Measurements from ENCODE around the gene SSBP4. TPM values are rescaled to one million over a fixed set of nuclear protein-coding genes. Genes with fewer than 3 reads are reported as not detected.

Gene SSBP4
- total RNA-seq, 2 donors from 2014 or later = 71.5 to 120 TPM

- Histone ChIP-seq H3K27me3 (replicated peaks; ENCODE audit: insufficient read depth) (no peaks in the 10 kb centered on the region), H3K9me3 (no peaks in the 10 kb centered on the region), H3K36me3 (no peaks in the 10 kb centered on the region), H3K4me3 (no peak overlapping the region), H3K4me1 (replicated peaks) (no peaks in the 10 kb centered on the region), H3K27ac (no peak overlapping the region)
- WGBS = 67% methylated on average over 22 of the region's 22 CpGs
- intact Hi-C loops (cut with DNase I) = no loop called here
- TF ChIP-seq CTCF (IDR thresholded peaks at IDR 0.05) (no peak), POLR2A (IDR thresholded peaks at IDR 0.05) (no peak), POLR2AphosphoS5 (IDR thresholded peaks at IDR 0.05) (no peak)
- DNase-seq (ENCODE audit: low spot score) = no peak
These were observed 5.1 kb downstream of the SSBP4 start for GRCh38 chr19:18424122-18424889.

GRCh38 chr19:18424890-18425514, 5.8 kb downstream of the SSBP4 start:
- 81% methylated on average over 17 of the region's 17 CpGs for WGBS
- Histone ChIP-seq H3K9me3 (no peaks in the 10 kb centered on the region), H3K36me3 (no peaks in the 10 kb centered on the region), H3K4me1 (replicated peaks) (no peaks in the 10 kb centered on the region), H3K4me3 (no peak overlapping the region), H3K27me3 (replicated peaks; ENCODE audit: insufficient read depth) (no peaks in the 10 kb centered on the region), H3K27ac (peak overlapping the region in 1 of 2 donors; percentile 9)
- TF ChIP-seq POLR2AphosphoS5 (IDR thresholded peaks at IDR 0.05) = no peak
- no peak for TF ChIP-seq CTCF (IDR thresholded peaks at IDR 0.05)
- no peak for TF ChIP-seq POLR2A (IDR thresholded peaks at IDR 0.05)
- intact Hi-C loops (cut with DNase I) = no loop called here
- no peak for DNase-seq (ENCODE audit: low spot score)

- Histone ChIP-seq H3K4me3 (no peak overlapping the region), H3K27ac (peak overlapping the region in 1 of 2 donors; percentile 9), H3K9me3 (no peaks in the 10 kb centered on the region), H3K4me1 (replicated peaks) (no peaks in the 10 kb centered on the region), H3K36me3 (no peaks in the 10 kb centered on the region), H3K27me3 (replicated peaks; ENCODE audit: insufficient read depth) (no peaks in the 10 kb centered on the region)
- intact Hi-C loops (cut with DNase I) = no loop called here
- 51% methylated on average over 16 of the region's 18 CpGs for WGBS
- no peak for DNase-seq (ENCODE audit: low spot score)
- no peak for TF ChIP-seq CTCF (IDR thresholded peaks at IDR 0.05)
- no peak for TF ChIP-seq POLR2AphosphoS5 (IDR thresholded peaks at IDR 0.05)
- TF ChIP-seq POLR2A (IDR thresholded peaks at IDR 0.05) = no peak
These were observed 6.6 kb downstream of the SSBP4 start for GRCh38 chr19:18425515-18426415.

- Histone ChIP-seq H3K27me3 (replicated peaks; ENCODE audit: insufficient read depth) (no peaks in the 10 kb centered on the region), H3K4me3 (no peak overlapping the region), H3K36me3 (no peaks in the 10 kb centered on the region), H3K9me3 (no peaks in the 10 kb centered on the region), H3K4me1 (replicated peaks) (no peaks in the 10 kb centered on the region), H3K27ac (peak overlapping the region in 1 of 2 donors; percentile 9)
- intact Hi-C loops (cut with DNase I) = no loop called here
- 63% methylated on average over 7 of the region's 8 CpGs for WGBS
- DNase-seq (ENCODE audit: low spot score) = no peak
- no peak for TF ChIP-seq POLR2AphosphoS5 (IDR thresholded peaks at IDR 0.05)
- no peak for TF ChIP-seq POLR2A (IDR thresholded peaks at IDR 0.05)
- TF ChIP-seq CTCF (IDR thresholded peaks at IDR 0.05) = no peak
These were observed 7.2 kb downstream of the SSBP4 start for GRCh38 chr19:18426416-18426767.
